Measurements from ENCODE around the gene PGF.

Gene PGF

DNA sequence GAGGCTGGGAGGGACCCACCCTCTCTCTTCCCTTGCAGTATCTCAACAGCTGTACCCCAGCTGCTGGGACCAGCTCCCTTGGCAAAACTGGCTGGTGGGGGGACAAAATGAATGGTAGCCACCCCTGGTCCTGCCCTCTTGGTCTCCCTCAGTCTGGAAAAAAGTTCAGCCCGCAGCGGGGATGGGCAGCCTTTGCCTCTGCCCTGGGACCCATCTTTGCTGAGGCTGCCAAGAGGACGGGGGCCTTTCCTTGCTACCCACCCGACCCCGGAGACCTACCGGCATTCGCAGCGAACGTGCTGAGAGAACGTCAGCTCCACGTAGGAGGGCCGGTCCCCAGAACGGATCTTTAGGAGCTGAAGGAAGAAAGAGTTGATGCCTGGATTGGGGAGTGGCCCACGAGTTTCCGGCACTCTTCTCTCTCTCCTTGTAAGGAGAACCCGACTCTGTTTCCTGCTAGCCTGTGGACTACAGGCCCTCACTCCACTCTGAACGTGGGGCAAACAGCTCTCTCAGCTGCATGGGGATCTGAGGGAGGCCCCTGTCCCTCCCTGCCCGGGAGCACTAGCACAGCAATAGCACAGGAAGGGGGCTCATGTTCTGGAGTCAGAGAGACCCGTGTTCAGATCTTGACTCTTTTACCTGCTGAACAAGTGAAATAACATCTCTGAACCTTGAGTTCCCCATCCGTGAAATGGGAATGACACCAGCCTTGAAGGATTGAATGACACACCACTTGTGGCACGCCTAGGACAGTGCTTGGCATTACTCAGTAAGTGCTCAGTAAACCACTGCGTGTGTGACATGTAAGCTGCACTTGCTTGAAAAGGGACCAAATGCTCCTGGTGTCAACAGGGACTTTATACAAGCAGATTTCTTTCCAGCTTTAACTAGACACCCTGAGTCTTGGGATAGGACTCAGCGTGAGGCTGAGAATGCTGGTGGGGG, 6.9 kb downstream of the PGF start:
- TF ChIP-seq, protein P1, sequence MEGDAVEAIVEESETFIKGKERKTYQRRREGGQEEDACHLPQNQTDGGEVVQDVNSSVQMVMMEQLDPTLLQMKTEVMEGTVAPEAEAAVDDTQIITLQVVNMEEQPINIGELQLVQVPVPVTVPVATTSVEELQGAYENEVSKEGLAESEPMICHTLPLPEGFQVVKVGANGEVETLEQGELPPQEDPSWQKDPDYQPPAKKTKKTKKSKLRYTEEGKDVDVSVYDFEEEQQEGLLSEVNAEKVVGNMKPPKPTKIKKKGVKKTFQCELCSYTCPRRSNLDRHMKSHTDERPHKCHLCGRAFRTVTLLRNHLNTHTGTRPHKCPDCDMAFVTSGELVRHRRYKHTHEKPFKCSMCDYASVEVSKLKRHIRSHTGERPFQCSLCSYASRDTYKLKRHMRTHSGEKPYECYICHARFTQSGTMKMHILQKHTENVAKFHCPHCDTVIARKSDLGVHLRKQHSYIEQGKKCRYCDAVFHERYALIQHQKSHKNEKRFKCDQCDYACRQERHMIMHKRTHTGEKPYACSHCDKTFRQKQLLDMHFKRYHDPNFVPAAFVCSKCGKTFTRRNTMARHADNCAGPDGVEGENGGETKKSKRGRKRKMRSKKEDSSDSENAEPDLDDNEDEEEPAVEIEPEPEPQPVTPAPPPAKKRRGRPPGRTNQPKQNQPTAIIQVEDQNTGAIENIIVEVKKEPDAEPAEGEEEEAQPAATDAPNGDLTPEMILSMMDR (IDR thresholded peaks at IDR 0.05; ENCODE audit: insufficient read depth, low read depth, low read length, missing control alignments) = no peak
- no peak for DNase-seq (ENCODE audit: low read depth)
- no peak overlapping the region for H3K4me3 ChIP-seq (ENCODE audit: low read length)

DNA sequence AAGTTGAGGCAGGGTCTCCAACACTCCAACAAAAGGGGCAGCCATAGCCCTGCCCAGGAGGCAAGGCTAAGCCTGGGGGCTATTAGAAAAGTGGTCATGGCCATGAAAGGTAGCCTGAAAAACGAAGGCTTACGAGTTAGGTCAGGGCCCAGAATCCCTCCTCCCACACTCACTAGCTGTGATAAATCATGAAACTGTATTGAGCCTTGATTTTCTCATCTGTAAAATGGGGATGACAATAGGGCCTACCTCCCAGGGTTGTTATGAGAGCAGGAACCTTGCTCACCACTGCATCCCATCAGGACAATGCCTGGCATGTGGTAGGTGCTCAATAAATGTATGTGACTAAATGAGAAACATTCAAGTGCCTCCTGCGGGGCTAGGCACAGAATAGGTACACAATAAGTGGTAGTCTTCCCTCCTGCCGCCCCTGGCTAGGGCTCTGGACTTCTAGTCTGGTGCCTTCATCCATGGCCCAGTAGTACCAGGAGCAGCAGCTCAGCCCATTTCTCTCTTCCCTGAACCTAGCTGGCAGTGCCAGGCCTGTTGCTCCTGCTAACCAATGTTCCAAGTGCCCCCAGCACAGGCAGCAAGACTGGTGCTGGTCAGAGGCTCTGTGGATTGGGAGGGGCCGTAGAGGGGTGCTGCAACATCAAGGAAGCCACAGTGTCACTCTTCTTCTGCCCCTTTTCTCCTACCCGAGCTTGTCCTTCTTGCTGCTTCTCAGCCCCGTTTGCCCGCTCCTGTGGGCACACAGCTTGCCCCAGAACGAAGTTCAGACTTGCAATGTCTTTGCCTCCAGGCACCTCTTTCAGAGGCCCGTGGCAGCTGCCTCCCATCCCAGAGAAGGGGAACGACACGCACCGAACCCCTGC, 7.8 kb downstream of the PGF start:
- no peak overlapping the region for H3K4me3 ChIP-seq (ENCODE audit: low read length)
- DNase-seq (ENCODE audit: low read depth) = no peak
- TF ChIP-seq, protein P1 (IDR thresholded peaks at IDR 0.05; ENCODE audit: insufficient read depth, low read depth, low read length, missing control alignments) = no peak

- TF ChIP-seq, protein P1 (IDR thresholded peaks at IDR 0.05; ENCODE audit: insufficient read depth, low read depth, low read length, missing control alignments) = no peak
- DNase-seq (ENCODE audit: low read depth) = peak; percentile 66
- no peak overlapping the region for H3K4me3 ChIP-seq (ENCODE audit: low read length)
Observed at GRCh38 chr14:74946659-74947281, 8.6 kb downstream of the PGF start.

DNA sequence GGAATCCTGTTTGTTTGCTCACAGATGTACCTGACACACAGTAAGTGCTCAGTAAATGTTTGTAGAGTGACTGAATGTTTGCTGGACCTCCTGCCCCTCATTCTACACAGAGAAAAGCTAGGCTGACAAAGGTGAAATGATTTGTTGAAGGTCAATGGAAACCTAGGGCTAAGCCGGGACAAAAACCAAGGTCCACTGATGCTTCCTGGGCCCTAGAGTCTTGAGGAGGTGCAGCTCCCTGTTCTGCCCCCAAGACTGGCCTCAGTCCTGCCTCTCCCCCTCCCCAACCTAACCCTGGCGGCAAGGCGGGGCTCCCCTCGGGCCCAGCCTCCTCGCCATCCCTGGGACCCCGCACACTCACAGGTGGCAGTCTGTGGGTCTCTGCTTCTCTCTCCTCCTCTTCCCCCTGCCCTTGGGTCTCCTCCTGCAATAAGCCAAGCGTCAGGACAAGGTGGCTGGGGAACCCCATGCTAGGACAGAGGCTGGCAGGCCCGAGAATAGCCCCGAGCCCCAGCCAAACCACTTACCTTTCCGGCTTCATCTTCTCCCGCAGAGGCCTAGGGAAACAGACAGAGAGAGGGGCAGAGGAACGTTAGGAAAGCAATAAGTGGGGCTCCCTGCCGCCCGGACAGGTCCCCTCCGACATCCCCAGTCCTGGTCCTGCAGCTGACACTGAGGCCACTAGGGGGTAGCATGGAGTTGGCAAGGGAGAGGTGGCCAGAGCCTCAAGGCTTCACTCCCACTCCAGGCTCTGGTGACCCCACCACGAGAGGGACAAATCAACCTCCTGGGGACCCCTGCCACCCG, 9.3 kb downstream of the PGF start:
- H3K4me3 ChIP-seq (ENCODE audit: low read length) = no peak overlapping the region
- DNase-seq (ENCODE audit: low read depth) = peak; percentile 64
- TF ChIP-seq, protein P1 (IDR thresholded peaks at IDR 0.05; ENCODE audit: insufficient read depth, low read depth, low read length, missing control alignments) = peak; percentile 85

DNA sequence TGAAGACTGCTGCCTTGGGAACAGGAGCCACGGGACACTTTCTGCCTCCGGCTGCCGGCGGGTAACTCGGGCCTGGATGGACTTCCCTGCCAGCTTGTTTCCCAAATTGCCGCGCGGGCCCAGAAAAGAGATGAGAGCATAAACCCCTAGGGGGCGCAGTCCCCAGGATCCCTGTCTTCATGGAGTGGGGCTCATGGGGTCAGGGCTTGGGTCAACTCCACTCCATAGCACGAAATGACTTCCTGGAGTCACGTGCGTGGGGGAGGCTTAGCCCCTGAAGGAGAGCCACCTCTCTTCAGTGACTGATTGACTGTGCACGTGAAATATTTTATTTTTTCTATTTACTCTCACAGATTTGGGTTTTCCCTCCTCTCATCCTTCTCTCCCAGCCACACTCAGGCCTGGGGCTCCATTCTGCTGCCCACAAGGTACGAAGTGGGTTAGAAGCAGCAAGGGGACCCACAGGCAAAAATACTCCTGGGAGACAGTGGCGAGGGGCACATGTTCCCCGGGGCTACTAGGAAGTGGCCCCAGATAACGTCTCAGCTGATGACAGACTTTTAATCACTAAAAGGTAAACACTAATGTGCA, 10.0 kb downstream of the PGF start:
- no peak overlapping the region for H3K4me3 ChIP-seq (ENCODE audit: low read length)
- no peak for DNase-seq (ENCODE audit: low read depth)
- TF ChIP-seq, protein P1 (IDR thresholded peaks at IDR 0.05; ENCODE audit: insufficient read depth, low read depth, low read length, missing control alignments) = peak; percentile 58

GRCh38 chr14:74942608-74943007, 12.8 kb downstream of the PGF start:
- TF ChIP-seq, protein P1 (IDR thresholded peaks at IDR 0.05; ENCODE audit: insufficient read depth, low read depth, low read length, missing control alignments) = no peak
- no peak overlapping the region for H3K4me3 ChIP-seq (ENCODE audit: low read length)
- no peak for DNase-seq (ENCODE audit: low read depth)
